ENCODE data around the gene PCP2. TPM values are rescaled to one million over a fixed set of nuclear protein-coding genes. Genes with fewer than 3 reads are reported as not detected.

The PCP2 gene
- total RNA-seq, 1 experiment from 2014 or later = not detected

GRCh38 chr19:7622933-7623685, 10.4 kb downstream of the PCP2 start:
- H3K56ac ChIP-seq (ENCODE audit: insufficient read length, low read depth, low read length) = no peak overlapping the region
- H3K4me1 Mint-ChIP-seq = peaks cover under 1% of the 10 kb centered on the region in 2 experiments; a peak in 2 of 4 replicates
- peaks cover 2% of the 10 kb centered on the region; the same call in 1 of the 2 replicates for H3K27me3 ChIP-seq (ENCODE audit: insufficient read depth, low read length)
- no peak overlapping the region for H3K14ac ChIP-seq (ENCODE audit: insufficient read depth, low read length)
- no peaks in the 10 kb centered on the region for H3K23me2 ChIP-seq (ENCODE audit: insufficient read length, low read depth, low read length, poor library complexity, severe bottlenecking)
- no peak for TF ChIP-seq CTCF (conservative IDR thresholded peaks at IDR 0.05)
- H3K18ac ChIP-seq (ENCODE audit: insufficient read length, low read depth, low read length) = no peak overlapping the region
- no peak overlapping the region; a peak in 1 of 5 replicates for H3K4me3 Mint-ChIP-seq
- no peak overlapping the region for H4K5ac ChIP-seq (ENCODE audit: insufficient read length, low read depth, low read length)
- H3K4me1 ChIP-seq (ENCODE audit: insufficient read depth, low read length) = no peaks in the 10 kb centered on the region
- H2BK12ac ChIP-seq (ENCODE audit: insufficient read length, low read depth, low read length) = no peak overlapping the region
- no peaks in the 10 kb centered on the region for H3K27me3 Mint-ChIP-seq (ENCODE audit: low read depth)
- no peak overlapping the region for H3K4me2 ChIP-seq (ENCODE audit: insufficient read depth, insufficient read length, low read length)
- H3T11ph ChIP-seq (ENCODE audit: low read length) = no peak overlapping the region
- no peak overlapping the region for H3K4ac ChIP-seq (ENCODE audit: low read depth, low read length)
- peaks cover 30 to 56% (median 42%) of the 10 kb centered on the region in 3 experiments; a peak in 6 of 7 replicates for H3K36me3 Mint-ChIP-seq (ENCODE audit: insufficient read depth in 1 of 3, low read depth in 3 of 3)
- no peak overlapping the region for H4K8ac ChIP-seq (replicated peaks; ENCODE audit: insufficient read length, low read depth, low read length)
- H2BK15ac ChIP-seq (ENCODE audit: low read depth, low read length) = no peak overlapping the region
- no CpG with 5 or more reads among the region's 16 CpGs for WGBS (ENCODE audit: extremely low coverage, insufficient read length, low lambda C conversion rate)
- H3K9me3 ChIP-seq (ENCODE audit: control insufficient read depth, low read depth, low read length) = no peaks in the 10 kb centered on the region
- H3K79me2 ChIP-seq (ENCODE audit: insufficient read depth, low read length) = peaks cover 9% of the 10 kb centered on the region; the same call in 1 of the 2 replicates
- no peak overlapping the region for H2AK5ac ChIP-seq (ENCODE audit: insufficient read length, low read length)
- no peak overlapping the region for H2BK120ac ChIP-seq (ENCODE audit: low read depth, low read length, poor library complexity, severe bottlenecking)
- H2BK5ac ChIP-seq (ENCODE audit: insufficient read length, low read length) = no peak overlapping the region
- H4K91ac ChIP-seq (ENCODE audit: insufficient read length, low read depth, low read length) = no peak overlapping the region
- no peak overlapping the region for H3K23ac ChIP-seq (ENCODE audit: insufficient read length, low read depth, low read length)
- H2BK20ac ChIP-seq (ENCODE audit: low read depth, low read length, poor library complexity, severe bottlenecking) = no peak overlapping the region
- H2AFZ ChIP-seq (ENCODE audit: low read length) = no peak overlapping the region
- H3K27ac ChIP-seq (ENCODE audit: insufficient read length, low read depth, low read length) = no peak overlapping the region
- no peak for DNase-seq
- H4K20me1 ChIP-seq (ENCODE audit: control insufficient read depth, insufficient read depth, insufficient read length) = no peaks in the 10 kb centered on the region
- peaks cover 9% of the 10 kb centered on the region for H3K79me1 ChIP-seq (ENCODE audit: insufficient read depth, low read depth, low read length, poor library complexity, severe bottlenecking)
- H3K27ac Mint-ChIP-seq = no peak overlapping the region
- no peak overlapping the region for H3K9ac ChIP-seq (ENCODE audit: extremely low read depth, insufficient read length, low read length)
- no peaks in the 10 kb centered on the region for H3K9me3 Mint-ChIP-seq
